Measurements from ENCODE around the gene FGF14.

DNA sequence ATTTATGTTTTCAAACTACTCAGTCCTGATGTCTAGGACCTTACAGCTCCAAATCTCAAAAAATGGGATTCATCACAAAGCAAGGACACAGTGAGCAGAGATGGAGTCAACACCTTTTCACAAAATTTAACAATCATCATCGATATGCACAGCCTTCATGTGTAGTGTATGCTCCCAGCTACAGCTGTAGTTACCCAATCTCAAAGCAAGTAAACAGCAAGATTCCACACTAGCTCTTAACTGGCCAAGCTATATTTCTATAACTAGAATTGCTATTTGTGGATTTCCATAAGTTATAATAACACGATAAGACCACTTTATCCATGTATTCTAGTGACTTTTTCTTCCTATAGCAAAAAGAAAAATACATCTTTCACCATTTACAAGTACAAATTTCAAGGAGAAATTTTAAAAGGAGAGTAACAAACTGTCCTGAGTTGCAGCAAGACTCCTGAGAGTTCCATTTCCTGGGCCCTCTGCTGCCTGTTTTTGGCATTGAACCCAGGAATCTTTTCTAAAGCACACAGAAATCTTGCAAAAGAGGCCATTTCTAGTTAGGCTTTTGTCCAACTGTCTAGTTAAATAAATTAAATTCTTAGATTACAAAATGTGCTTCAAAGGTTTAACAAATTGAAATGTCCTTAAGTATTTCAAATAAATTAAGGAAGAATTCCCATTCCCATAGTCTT, 460.6 kb downstream of the FGF14 start:
- no peak for TF ChIP-seq CTCF (IDR thresholded peaks at IDR 0.05)
- no peak for TF ChIP-seq EZH2 (IDR thresholded peaks at IDR 0.05; ENCODE audit: borderline replicate concordance, insufficient read depth, low read depth, low read length, poor library complexity, severe bottlenecking)

Measured in B cell (primary cell).